Regular cardiac myocyte (primary cell): ENCODE results near the gene CCDC93. TPM values are rescaled to one million over a fixed set of nuclear protein-coding genes. Genes with fewer than 3 reads are reported as not detected.

Experiments used
- total RNA-seq: library from RNA; depleted of rRNA; stranded (reverse); fragments of >200 nt; gene quantifications from 2 replicates; pipeline ENCODE4 v1.2.3, GENCODE V29; 2014

Gene CCDC93, protein sequence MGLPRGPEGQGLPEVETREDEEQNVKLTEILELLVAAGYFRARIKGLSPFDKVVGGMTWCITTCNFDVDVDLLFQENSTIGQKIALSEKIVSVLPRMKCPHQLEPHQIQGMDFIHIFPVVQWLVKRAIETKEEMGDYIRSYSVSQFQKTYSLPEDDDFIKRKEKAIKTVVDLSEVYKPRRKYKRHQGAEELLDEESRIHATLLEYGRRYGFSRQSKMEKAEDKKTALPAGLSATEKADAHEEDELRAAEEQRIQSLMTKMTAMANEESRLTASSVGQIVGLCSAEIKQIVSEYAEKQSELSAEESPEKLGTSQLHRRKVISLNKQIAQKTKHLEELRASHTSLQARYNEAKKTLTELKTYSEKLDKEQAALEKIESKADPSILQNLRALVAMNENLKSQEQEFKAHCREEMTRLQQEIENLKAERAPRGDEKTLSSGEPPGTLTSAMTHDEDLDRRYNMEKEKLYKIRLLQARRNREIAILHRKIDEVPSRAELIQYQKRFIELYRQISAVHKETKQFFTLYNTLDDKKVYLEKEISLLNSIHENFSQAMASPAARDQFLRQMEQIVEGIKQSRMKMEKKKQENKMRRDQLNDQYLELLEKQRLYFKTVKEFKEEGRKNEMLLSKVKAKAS
- total RNA-seq: 17.6 and 27.3 TPM in 2 replicates

DNA sequence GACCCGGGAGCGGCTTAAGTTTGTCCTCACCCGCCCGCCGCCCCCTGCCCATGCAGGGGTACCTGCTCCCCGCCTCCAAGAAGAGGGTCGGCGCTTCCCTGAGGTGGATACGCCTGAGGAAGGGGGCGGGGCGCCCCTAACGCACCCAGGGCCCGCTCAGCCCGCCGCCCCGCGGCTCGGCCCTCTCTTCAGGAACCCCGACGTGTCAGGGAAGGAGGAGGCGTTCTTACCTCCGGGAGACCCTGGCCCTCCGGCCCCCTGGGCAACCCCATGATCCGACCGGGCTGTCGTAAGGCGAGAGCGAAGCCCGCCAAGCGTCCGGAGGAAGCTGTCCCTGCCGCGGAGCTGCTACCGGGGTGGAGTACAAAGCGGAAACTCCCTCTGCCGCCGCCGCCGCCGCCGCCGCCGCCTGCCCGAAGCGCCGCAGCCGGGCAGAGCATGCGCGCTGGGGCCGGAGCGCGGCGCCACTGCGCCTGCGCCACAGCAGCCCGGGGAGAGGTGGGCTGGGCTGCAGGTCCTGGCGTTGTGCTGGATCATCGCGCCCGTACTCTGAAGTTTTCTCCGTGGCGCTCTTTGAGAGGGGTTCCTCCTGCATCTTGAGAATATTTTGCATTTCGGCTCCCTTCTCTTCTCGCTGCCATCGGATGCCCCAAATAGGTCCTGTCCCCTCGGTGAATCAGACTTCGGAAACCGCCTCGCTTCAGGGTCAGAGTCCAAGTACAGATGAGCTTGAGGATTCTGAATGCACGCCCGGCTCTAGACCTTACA, at the start of gene CCDC93:
Gene CCDC93 (minus strand): TSS at position 347 of the 768 bp plus-strand sequence. CDS start 75 bp downstream, at position 272.

Other genes with a start within 250 kb of the CCDC93 start
- gene DDX18, start 199.4 kb downstream of the CCDC93 start, total RNA-seq: 64.8 and 85.9 TPM in 2 replicates
- 17.1 and 25.7 TPM in 2 replicates for gene INSIG2, start 74.4 kb upstream of the CCDC93 start, total RNA-seq